HG03432 (cell line): ENCODE measurements around the gene PBX1.
A peak's percentile ranks its signal among the peaks of the same experiment; 100 is the strongest.

Source experiments
- ATAC-seq: cut with Tn5 transposase; IDR thresholded peaks from one replicate; pipeline ENCODE4 v1.9.1; 2021; ENCODE audit warnings: mild to moderate bottlenecking, moderate library complexity; ENCODE audit not compliant: unreplicated experiment

PBX1 gene

DNA sequence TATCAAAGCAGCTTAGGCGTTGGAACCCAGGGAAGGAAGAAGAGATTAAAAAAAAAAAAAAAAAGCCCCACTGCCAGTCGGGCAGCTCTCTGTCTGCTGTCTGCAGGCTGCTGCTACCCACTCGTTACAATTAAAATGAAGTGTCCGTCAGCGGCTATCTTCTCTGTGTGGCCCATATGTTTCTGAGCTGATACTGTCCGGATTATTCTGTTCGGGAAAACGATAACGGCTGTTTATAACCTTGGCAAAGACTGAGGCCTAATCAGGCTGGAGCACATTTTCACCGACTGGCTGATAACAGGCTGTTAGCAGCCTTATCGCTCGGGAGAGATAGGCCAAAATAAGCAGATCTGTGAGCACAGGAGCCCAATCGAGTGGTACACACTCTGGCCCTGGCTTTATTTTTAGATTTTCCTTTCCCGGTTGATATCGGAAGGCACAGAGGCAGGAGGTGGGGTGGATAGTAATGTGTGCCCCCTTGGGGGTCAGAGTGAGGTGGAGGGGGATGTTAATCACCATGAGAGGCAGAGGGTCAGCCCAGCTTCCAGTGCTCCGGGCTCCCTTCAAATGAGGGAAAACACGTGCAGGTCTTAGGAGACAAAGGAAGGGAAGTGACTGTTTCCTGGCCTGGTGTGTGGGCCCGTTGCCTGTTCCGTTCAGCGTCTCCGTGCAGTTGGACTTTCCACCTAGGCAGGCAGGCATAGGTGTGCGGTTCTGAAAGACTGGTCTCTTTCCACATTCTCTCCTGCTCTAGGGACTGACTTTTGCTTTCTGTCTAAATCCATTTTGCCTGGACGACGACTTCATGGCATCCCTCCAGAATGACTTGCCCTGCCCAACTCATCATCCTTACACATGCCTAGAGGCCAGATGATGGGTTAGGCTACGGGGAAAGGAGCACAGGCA, 153.4 kb downstream of the PBX1 start:
- ATAC-seq: no peak

DNA sequence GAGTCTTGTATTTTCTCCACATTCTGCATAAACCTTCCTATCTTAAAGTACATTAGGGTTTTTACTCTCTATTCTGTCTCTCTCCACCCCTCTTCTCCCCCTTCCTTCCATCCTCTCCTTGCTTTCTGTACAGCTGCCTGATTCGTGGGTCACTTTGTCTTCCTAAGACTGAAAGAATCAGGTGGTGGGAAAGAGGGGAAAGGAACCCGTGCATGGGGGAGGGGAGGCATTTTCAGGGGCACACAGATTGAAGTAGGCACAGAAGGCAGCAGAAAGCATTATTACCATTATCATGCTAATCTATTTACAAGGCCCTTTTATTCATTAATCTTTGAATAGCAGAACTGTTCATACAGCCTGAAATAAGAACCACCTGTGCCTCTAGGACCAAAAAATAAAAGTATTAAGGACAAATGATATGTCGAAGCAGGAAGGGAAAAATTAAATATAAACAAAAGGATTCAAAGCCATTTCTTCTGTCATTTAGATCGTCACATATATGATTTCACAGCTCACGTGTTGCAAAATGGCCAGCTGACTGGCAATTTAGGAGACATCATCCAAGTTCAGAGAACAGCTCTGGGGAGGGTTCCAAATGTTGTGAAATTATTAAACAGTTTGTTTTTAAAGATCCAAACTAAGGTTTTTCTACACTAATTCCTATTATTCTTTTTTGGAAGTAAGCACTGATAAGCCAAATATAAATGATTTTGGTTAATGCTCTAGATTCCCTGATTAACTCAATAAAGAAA, 154.6 kb downstream of the PBX1 start:
- no peak for ATAC-seq

DNA sequence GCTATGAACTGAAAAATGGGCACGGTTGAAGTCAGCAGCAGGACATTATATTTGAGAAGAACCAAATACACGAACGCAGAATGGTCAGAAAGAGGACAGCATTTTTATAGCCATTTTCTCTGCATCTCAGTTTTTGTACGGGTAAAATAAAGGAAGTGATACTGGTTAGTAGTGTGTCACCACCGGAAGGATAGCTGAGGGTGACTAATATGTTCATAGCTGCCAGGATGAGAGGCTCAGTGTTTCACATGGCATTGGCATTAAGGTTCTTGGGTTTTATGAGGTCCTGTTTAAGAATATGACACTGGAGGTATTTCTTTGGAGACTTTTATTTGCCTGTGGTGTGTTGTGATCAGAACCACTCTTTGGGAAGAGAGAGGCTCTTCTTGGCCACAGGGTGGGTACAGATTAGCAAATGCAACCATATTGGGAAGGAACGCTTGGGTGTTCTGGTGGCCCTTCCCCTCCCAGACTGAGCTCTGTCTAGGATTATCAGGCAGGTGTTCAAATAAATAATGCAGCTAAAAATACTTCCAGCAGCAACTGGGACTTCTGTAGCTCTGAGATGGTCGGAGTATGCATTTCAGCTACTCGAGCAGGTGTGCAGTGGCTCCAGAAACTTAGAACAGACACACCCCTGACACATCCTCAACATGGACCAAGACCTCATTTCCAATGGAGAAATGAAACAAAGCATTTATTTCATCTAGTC, 158.2 kb downstream of the PBX1 start:
- ATAC-seq: peak; percentile 95

DNA sequence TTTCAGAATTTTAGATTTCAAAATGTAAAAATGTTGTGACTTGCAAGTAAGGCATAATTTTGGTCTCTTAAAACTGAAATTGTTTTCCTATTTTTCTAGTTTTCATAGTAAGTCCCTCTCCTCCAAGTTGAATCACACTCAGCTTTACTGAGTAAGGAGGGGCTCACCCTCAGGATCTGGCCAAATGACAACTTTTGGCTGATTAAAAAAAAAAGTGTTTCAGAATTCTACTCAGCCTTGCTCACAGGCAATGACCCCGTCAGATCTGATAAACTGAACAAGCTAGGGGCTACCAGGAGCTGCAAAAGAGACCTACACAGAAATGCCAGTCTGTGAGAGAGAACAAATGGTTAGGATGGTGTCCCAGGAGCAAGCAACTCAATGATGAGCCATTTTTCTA, 159.8 kb downstream of the PBX1 start:
- ATAC-seq: no peak

DNA sequence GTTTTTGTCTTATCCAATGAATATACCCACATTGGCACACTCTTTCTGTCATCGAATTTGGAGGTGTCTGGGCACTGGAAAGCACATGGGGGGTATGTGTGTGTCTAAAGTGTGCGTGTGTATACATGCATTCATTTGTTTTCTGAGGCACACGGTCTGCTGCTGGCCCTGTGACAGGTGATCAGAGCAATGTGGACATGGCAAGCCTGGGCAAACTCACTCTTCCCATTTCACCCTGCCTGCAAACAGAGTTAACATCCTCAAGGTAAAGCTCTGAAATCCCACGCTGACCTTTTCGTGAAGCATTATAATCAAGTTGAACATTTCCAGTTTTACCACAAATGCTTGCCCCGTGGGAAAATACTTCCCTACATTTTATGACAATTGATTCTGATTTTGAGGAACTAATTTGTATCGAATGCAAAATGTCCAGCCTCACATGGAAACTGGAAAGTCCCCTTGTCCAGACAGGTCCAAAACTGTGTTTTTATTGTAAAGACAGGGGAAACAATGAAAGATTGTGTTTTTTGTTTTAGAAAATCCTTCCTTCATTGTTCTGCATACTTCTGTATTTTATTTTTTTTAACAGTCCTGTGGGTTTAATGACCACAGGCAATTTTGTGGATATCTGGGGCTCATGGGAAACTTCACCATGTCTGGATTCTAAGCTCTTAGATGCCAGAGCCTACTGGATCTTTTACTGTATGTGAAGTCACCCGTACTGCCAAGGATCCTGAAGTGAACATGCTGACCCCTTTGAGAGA, 160.9 kb downstream of the PBX1 start:
- ATAC-seq: no peak

DNA sequence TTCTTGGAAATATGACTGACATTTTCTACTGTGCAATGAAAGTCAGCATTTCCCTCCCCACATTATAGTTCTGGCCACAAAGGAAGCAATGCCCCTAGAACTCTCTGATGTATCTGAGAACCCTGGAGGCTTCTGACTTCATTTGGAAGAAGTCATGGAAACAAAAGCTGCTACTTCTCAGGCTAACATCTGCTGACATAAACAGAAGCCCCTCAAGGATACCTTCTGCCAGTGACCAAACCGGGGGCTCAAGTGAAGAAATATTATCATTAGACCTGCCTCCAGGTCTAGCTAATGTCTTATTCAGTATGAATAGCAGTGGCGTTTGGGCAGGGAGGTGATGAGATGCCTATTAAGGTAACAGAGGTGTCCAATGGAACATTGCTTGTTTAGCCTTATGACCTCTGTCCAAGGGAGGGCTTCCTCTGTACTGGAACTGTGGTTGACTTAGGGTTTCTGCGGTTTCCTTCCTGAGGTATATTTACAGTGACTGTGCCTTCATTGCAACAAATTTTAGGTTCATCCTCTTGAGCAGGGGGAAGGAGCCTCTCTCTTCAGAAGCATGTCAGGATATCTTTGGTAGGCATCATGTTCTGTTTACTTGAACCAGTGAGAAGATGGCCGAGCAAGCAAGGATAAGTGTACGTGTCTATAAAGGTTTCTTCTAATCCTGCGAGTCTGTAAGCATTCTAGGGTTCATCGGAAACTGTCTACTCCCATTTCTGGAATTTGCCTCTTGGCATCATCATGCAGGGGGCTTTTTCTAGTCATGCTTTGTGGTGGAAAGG, 161.7 kb downstream of the PBX1 start:
- ATAC-seq: no peak

DNA sequence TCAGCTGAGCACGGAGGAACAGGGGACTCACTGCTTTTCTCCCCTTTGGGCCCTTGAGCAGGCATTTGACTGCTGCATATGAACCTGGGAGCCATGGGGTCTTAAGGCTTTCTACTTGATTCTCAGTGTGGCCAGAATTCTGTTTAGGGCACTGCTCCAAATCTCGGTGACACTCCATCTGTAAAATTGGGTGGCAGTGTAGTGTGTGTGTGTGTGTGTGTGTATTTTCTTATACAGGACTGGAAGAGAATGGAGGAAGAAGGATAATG, 162.2 kb downstream of the PBX1 start:
- ATAC-seq: no peak

DNA sequence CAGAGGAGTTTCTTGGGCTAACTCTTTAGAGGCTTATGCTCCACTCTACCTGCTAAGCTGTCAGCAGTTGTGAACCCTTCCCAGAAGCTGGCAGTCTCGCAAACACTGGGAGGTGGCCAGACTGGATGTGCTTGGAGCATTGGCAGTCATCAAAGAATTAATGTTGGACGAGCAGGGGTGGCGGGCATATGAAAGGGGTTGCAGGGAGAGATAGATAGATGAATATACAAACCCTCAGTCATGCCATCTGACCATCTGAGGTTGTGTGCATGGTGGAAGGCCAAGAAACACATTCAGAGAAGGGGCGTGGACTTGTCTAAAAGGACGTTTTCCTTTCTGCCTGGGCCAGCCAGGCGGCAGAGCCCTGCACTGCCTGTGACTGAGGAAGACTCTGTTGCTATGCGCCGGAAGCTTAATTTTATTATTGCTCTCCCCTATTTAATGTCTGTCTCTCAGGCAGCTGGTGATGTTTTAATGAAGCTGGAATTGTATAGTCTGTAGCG, 164.4 kb downstream of the PBX1 start:
- no peak for ATAC-seq

DNA sequence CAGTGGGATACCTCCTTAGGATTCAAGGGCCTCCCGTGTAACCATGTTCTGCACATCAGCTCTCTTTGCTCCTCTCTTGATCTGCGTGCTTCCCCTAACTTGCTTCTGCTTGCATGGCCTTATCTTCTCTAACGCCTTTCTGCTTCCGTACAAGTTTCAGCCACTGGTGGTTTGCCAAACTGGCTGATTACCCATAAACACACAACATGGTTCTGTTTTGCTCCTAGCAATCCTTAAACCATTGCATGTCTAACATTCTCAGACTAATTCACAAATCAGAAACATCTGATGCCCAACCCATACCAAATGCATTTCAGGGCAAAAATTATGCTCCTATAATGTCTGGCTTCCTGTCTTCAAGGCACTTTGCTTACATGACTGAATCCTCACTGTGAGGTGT, 166.4 kb downstream of the PBX1 start:
- ATAC-seq: no peak

DNA sequence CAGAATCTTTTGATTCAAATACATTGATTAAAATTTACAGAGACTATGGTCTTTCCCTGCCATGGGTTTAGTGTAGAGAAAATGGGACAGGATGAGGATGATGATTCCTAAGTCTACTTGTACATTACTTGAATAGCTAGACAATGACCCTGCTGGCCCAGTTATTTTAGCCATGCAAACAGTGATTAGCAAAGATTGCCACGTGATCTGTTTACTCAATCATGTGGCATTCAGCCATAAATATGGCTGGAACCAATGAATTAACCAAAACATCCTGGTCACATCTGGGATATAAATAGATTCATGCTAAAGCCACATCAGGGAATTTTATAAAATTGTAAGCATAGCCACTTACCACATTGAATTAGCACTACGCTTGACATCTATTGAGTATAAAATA, 167.3 kb downstream of the PBX1 start:
- ATAC-seq: no peak

DNA sequence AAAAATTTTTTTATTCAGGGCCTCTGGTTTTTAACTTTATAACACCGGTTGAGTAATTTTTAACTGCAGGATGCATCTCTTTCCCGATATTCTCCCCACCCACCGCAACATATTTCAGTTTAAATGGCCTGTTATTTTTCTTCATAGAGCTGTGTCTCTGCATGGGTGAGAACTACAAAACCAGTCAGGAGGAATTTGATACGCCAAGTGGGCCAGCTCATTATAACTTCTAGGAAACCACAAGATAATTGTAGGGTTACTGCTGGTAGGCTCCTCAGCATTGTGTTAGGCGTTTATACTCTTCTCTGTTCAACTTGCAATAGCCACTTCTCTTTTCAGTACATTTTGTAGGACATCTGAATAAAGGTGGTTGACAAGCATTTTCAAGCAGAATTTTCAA, 169.7 kb downstream of the PBX1 start:
- ATAC-seq: no peak

DNA sequence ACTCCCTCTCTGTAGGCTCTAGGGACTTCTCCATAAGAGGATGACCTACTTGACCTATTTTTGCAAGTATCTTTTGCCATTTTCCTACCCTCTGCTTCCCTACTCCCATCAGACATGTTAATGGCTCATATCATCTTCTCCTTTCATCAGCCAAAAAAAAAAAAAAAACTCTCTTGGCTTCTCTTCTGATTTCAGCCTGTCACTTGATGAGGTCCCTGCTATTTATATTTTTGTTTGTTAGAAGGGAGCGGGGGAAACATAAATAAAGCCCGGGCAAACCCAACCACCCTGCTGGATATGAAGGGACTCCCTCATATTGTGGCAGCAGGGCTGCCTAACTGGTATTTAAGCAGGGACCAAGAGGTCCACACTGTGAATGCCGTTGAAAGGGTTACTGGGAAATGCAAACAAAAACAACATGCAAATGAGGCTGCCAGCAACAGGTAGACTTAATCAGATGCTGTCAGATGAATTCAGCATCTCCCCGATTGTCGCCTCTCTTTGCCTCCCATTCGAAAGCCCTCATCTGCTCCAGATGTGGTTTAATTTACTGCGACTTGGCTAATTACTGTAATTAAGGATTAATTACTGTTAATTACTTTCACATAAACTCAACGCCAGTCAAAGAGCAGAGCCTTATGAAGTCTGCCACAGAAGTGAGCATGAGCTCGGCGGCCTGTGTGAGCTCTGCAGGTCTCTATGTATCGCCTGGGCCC, 172.3 kb downstream of the PBX1 start:
- no peak for ATAC-seq

DNA sequence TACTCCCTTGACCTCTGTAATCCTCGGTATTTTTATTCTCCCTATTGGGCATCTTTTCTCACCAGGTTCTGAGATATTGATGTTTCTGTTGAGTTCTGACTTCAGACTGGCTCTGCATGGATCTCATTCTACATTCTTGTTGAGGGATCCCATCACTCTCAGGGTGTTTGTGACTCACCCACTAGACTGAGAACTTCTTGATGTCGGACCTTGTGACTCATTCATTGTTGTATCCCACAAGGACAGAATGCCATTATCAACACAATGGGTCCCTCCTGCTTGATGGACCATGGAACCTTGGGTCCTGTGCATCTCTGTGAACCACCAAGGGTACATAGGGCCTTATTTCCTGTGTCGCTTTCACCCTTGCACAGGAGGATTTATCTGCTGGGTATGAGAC, 174.1 kb downstream of the PBX1 start:
- no peak for ATAC-seq

DNA sequence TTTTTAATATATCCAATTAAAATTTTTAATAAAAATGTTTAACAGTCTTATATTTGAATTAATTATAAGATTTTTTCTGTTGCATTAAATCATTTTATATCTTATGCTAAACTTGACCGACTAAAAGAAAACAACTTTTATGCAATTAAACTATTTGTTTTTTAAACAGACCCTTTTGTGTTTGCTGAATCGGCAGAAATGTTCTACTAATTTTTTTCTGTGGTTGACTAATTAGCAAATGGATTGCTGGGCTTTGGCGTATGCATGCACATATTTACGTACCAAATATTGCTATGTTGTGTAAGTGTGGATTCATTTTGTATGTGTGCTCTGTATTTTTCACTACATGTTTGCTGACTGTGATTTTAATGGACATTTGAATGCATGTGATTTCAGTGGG, 174.8 kb downstream of the PBX1 start:
- ATAC-seq: no peak

DNA sequence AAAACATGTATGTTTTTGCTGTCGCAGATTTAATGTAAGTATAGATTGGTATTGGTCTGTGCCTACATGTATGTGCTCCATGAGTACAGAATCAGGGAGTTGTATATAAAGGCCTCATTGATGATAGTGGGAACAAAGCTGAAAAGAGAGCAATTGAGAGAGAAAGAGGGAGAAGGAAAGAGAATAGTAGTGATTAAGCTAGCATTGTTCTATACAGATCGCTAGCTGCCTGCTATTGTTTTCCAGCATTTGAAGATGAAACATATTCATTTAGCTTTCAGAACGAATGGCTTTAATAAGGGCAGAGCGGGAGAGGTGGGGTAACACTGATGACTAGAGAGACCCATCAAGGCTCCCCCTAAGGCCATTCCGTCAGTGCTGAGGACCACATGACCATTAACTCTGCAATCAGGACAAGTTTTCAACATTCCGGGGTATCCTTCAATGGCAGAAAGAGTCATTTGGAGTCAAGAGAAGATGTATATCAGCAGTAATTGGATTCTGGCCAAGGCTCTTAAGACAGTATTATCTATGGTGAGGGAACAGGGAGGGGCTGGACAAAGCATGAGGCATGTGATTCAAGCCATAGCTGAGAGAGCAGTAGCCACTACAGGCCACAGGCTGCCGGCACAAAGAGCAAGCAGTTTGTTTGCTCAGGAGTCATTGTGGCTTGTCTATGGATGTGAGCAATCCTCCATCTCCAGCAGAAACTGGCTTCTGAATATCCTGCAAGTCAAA, 176.5 kb downstream of the PBX1 start:
- ATAC-seq: no peak

DNA sequence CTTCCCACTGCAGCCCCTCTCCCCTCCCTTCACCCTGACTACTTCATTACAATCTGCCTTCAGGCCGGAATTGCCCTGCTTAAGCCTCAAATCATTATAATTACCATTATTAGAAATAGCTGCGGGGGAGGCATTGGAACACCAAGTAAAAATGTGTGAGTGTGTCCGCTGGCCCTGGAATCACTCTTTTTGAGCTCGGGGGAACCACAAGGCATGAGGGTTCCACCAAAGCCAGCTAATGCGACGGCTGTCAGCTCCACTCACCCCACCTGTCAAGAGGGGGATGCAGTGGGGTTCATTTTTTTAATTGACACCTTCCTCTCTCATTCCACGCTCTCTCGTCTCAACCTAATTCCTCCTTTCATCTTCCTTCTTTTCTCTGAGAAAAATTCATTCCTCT, 177.2 kb downstream of the PBX1 start:
- no peak for ATAC-seq

DNA sequence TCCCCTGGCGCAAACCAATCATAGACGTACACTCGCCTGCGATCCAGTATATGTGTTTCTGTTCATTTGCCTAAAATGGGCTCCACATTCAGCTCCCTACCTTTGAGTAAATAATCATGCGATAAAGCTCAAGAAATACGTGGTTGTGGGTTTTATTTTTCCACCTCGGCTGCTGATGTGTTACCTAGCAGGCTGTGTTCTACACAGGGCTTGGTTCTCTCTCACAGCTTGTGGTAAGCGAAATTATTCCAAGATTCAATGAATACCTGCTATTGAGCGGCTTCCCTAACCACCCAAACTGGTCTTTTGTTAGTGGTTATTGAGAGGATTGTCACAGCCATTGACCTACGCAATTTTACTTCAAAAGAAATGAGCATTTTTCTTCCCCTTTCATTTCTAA, 180.2 kb downstream of the PBX1 start:
- ATAC-seq: no peak

DNA sequence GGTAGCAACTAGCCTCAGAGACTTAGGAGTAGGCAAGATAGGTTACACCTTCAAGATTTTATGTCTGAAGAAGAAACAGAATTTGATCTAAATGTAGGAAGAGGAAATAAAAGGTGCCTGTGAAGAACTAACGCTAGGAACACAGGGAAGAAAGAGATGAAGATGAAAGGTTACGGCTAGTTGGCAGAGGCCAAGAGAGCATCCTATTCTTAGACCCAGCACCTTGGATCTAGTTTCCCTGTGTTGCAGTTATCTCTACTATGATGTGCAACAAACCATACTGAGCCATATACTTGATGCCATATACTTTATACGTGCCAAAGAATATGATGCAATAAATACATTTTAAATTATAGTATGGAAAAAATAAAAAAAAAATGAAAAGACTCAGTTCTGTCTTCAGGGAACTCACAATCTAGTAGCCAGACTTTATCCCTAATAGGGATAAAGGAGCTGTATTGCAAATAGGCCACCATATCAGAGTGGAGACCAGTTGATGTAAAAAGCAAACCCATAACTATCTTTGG, 181.1 kb downstream of the PBX1 start:
- no peak for ATAC-seq

DNA sequence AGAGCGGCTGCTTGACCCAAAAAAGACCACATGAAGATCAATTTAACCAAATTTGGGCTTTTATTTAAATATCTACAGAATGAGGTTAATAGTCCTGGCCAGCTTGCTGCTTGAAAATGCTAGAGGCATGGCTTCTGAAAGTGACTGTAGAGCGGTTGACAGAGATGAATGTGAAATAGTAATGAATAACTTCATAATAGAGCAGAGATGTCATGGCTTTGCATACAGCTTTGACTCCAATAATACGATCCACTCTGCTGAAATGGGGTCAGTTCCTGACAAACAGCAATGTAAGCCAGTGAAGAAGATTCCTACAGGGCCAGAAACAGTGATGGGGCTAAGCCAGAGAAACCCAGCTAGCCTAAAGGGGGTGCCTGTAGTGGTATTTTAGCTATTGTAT, 183.8 kb downstream of the PBX1 start:
- no peak for ATAC-seq
